ENCODE data around the gene FANCI.

- TF ChIP-seq CTCF (conservative IDR thresholded peaks at IDR 0.05; ENCODE audit: low read depth, low read length): no peak
- no peak for TF ChIP-seq EZH2 (IDR thresholded peaks at IDR 0.05; ENCODE audit: low read length, unreplicated experiment)
- no peak for TF ChIP-seq EZH2phosphoT487 (IDR thresholded peaks at IDR 0.05; ENCODE audit: borderline replicate concordance, low read length)
These were observed 49.2 kb upstream of the FANCI start for GRCh38 chr15:89194608-89195007.

All from PC-3 (cell line).